NCI-H510A (cell line): ENCODE measurements around the gene SLC35G1.

Experiments
- DNase-seq: peaks from one replicate; lab custom pipeline; 2025; lab: John Stamatoyannopoulos, UW

Gene SLC35G1, protein sequence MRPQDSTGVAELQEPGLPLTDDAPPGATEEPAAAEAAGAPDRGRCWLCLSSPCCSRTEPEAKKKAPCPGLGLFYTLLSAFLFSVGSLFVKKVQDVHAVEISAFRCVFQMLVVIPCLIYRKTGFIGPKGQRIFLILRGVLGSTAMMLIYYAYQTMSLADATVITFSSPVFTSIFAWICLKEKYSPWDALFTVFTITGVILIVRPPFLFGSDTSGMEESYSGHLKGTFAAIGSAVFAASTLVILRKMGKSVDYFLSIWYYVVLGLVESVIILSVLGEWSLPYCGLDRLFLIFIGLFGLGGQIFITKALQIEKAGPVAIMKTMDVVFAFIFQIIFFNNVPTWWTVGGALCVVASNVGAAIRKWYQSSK

DNA sequence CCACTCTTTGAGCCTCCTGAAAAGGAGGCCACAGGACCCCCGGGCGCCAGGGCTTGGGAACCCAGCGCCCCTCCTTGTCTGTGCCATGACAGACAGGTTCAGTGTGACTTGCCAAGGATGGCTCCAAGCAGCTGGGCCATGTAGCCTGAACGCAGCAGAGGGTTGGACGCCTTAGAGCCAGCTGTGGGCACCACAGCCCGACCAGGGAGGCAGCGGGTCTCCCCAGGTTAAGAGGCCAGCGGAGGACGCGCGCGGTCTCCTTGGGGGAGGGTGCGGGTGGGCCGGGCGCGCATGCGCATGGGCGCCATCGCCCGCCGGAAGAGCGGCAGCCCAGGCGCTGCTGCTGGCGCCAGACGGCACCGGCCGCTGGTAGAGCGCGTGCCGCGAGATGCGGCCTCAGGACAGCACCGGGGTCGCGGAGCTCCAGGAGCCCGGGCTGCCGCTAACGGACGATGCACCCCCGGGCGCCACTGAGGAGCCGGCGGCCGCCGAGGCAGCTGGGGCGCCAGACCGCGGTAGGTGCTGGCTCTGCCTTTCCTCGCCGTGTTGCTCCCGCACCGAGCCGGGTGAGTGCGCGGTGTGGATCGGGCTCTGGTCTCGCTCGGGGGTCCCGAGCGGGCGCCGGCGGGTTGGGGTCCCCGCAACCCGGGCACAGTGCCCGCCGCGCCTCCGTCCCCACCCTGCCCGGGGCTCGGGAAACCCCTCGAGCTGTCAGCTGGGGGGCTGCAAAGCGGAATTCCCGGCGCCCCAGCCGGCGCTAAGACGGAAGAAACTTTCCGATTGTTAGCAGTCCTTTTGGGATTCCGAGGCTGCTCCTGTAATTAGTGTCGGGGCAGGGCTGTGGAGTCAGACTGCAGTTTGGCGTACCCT lies at the start of gene SLC35G1:
TSS of gene SLC35G1 (plus strand) at position 333 of the 870 bp plus-strand sequence. CDS start at position 389, 56 bp downstream.
- peak; percentile 40 for DNase-seq

DNA sequence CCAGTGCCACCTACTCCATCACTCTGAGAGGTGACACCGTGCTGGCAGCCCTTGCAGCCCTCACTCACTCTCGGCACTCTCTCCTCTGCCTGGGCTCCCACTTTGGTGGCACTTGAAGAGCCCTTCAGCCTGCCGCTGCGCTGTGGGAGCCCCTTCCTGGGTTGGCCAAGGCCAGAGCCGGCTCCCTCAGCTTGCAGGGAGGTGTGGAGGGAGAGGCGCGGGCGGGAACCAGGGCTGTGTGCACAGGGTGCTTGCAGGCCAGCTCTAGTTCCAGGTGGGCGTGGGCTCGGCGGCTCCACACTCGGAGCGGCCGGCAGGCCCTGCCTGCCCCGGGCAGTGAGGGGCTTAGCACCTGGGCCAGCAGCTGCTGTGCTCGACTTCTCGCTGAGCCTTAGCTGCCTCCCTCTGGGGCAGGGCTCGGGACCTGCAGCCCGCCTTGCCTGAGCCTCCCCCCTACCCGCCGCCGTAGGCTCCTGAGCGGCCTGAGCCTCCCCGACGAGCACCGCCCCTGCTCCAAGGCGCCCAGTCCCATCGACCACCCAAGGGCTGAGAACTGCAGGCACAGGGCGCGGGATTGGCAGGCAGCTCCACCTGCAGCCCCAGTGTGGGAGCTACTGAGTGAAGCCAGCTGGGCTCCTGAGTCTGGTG lies 48.7 kb upstream of the SLC35G1 start:
- DNase-seq = peak; percentile 20

DNA sequence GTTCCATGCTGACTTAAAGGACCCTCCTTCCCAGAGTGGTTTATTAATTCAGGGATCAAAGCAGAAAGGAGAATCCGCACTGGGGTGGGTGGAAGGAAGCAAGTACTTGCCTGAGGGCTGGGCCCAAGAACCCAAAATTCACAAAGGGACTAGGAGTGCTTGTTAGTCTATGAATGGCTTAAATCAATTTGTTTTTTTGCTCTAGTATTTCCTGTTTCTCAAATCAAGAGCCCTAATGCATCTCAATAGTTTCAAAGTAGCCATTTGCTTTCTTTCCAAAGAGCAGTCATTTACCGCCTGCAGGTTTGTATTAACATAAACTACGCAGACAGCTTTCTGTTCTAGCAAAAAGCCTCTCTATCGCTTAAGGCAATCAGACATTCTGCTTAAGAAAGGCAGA lies 44.2 kb upstream of the SLC35G1 start:
- DNase-seq = no peak

DNA sequence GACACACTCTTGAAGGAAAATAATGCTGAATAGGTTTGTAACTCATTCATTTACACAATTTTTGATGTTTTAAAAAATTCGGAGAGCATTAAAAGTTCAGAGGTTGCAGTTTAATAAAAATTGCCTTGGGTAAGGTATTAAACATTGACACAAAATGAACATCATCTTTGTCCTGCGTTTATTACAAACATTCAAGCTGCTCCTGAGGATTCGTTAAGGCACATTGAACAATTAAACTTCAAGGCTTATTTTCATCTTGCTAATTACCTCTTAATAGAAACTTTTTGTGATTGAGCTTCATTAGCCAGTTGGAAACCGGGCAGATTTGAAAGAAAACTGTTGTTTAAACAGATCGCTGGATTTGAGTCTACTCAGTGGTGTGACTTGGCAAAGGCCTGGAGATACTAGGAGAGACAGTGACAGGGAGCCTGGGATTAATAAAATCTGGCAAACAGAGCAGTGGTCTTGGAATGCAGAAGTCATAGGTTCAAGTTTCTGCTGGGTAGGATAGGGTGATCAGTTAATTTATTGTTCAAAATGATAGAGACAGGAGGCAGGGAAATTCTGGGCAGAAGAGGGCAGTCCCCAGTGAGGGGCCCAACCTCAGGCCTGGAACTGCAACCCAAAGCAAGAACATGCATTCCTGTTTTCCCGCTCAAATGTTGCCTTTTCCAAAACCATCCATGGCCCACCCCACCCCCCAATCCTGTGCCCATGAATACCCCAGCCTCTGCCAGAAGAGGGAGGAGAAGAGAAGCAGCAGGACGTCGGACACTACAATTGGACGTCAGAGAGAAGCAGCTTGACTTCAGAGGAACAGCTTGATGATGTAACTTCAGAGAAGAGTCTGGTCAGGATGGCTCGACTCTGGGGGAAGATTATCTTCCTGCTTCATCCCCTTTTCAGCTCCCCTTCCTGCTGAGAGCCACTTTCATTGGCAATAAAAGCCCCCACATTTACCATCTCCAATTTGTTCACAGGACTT lies 43.5 kb upstream of the SLC35G1 start:
- no peak for DNase-seq

DNA sequence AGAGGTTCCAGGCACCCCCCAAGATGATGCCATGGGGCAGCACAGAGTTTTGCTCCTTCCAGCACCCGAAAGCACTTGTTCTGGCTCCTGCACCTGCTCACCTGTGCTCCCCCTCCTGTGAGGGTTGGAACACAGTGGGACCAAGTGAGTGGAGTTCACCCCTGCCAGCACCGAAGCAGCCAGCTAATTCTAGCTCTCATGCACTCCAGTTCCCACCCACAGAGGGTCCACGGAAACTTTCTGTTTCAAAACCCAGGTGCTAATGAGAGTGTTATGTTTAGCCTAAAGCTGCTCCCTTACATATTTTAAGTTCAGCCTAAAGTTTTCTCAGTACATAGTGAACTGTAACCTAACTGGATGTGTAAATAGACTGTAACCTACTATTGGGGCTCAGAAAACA lies 42.6 kb upstream of the SLC35G1 start:
- no peak for DNase-seq

DNA sequence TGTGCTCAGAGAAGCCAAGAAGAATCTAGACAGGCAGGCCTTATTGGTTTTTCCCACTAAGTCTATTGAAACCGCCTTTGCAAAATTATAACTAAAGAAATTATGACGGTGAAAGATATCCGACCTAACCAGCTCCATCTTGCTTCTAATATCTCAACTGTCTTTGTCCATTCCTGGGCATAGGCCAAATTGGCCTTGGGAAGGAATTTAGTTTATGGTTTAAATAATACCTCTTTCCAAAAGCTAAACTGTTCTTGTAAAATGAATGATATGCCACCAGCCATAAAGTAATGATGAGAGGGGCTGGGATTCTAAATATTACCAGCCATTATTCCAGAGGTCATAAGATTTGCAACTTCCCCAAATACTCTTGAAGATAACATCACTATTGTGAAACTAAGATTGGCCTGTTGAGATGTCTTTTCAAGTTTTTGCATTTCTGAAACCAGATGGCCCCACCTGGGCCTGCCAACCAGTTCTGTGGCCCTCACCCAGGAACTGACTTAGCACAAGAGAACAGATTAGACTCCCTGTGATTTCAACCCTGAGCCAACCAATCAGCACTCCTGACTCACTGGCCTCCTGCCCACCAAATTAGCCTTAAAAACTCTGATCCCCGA lies 41.2 kb upstream of the SLC35G1 start:
- DNase-seq = no peak

DNA sequence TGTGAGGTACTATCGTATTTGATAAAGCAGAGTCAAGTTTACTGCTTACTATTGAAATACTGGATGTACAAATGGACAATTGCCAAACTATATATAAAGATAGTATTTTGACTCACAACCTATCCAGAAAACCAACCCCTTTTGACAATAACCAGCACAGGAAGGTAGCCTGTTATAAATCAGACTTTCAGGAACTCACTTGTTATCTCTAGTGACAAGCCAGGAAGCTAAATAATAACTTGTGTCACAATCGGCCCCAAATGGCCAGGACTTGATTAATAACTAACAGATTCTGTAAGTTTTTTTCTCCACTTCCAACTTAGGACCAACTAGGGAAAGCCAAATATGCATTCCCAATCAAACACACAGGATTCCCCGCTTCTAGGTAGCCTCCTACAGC lies 38.8 kb upstream of the SLC35G1 start:
- no peak for DNase-seq

DNA sequence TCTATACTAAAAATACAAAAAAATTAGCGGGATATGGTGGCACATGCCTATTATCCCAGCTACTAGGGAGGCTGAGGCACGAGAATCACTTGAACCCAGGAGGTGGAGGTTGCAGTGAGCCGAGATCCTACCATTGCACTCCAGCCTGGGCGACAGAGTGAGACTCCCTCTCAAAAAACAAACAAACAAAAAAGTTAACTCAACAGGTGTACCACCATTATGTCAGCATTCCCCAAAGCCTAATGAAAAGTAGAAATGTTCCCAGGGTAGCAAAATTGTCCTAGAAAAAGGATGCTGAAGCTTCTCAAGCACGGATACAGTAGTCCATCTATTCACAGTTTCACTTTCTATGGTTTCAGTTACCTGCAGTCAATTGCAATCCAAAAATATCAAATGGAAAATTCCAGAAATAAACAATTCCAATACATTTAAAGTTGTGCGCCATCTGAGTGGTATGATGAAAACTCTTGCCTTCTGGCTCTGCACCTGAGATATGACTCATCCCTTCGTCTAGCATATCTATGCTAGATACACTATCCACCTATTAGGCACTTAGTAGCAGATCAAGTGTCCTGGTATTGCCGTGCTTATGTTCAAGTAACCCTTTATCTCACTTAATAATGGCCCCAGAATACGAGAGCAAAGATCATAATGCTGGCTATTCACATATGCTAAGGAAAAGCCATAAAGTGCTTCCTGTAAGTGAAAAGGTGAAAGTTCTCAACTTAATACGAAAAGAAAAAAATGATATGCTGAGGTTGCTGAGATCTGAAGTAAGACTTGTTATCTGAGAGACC lies 37.2 kb upstream of the SLC35G1 start:
- DNase-seq = no peak

DNA sequence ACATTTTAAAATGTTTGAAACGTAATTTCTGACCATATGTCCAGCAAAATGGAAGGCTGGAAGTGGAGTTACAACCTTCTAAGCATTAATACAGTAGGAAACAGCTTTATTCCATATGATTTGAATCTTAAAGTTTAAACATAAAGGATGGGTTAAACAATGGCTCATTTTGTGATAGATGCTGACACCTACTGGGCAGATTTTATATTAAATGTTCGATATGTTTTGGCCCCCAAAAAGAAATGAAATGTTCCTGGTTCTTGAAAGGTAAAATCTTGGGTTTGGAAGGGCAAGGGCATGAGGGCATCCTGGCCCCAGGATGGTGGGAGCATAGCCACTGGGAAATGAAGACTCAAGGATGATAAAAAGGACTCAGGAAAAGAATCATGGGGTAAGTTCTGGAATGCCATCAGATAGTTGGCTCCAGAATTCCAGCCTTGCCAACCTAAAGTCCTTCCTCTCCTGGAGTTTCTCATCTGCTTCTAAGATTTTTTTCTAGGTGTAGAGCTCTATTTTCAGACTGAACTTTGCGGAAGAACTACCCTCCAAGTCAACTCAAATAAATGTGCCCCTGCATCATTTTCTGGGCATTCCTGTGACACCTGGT lies 34.6 kb upstream of the SLC35G1 start:
- no peak for DNase-seq

DNA sequence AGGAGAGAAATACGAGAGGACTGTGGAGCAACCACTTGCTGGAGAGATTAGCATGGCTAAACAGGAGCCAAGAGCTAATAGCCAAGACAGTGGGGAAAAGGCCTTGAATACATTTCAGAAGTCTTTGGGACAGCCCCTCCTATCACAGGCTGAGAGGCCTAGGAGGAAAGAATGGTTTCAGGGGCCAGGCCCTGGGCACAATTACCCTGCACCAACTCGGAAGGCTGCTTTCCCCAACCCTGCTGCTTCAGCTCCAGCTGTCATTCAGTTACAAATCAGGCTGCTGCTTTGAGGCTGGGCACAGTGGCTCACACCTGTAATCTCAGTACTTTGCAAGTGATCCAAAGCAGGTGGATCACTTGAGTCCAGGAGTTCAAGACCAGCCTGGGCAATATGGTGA lies 32.0 kb upstream of the SLC35G1 start:
- DNase-seq = no peak

DNA sequence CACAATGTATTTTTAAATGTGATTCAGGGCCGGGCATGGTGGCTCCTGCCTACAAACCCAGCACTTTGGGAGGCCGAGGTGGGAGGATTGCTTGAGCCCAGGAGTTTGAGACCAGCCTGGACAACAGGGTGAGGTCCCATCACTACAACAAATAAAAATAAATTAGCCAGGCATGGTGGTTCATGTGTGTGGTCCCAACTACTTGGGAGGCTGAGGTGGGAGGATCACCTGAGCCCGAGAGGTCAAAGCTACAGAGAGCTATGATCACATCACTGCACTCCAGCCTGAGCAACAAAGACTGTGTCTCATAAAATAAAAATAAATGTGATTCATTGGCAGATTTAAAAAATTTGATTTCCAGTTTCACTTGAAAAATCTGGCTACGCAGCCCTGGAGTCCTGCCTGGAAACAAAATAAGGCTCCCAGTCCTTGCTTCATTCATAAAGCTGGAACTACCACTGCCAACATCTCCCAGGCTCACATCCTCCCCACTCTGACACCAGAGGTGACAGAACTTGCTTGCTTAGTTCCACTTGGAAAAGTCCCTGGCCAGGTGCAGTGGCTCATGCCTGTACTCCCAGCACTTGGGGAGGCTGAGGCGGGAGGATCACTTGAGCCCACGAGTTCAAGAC lies 27.9 kb upstream of the SLC35G1 start:
- no peak for DNase-seq

DNA sequence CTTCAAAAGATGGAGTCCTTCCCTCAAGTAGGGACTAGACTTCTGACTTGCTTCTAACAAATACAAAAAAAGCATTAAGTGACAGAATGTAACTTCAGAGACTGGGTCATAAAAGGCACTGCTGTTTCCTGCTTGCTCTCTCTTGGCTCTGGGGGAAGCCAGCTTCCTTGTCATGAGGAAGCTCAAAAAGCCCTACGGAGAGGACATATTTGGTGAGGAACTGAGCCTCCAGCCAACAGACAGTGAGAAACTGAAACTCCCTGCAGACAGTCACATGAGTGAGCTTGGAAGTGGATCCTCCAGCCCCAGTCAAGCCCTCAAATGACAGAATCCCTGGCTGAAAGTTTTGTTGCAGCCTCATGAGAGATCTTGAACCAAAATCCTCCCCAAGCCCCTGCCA lies 26.3 kb upstream of the SLC35G1 start:
- DNase-seq = no peak

DNA sequence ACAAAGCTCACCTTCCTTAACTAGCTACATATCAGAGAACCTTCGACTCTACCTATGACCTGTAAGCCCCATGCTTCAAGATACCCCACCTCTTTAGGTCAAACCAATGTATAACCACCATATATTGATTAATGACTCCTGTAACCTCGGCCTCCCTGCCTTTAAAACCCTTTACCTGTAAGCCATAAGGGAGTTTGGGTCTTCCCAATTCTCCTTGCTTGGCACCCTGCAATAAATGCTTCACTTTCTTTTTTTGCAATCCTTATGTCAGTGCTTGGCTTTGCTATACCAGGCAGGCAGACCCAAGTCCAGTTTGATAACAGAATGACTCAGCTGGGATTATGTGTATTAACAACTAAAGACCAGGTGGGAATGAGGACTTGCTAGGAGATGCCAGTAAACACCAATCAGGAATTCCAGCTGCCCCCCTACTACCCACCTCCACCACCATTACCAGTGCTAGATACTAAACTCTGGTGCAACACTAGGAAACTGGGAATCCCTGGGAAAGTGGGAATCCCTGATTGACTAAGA lies 22.0 kb upstream of the SLC35G1 start:
- no peak for DNase-seq

DNA sequence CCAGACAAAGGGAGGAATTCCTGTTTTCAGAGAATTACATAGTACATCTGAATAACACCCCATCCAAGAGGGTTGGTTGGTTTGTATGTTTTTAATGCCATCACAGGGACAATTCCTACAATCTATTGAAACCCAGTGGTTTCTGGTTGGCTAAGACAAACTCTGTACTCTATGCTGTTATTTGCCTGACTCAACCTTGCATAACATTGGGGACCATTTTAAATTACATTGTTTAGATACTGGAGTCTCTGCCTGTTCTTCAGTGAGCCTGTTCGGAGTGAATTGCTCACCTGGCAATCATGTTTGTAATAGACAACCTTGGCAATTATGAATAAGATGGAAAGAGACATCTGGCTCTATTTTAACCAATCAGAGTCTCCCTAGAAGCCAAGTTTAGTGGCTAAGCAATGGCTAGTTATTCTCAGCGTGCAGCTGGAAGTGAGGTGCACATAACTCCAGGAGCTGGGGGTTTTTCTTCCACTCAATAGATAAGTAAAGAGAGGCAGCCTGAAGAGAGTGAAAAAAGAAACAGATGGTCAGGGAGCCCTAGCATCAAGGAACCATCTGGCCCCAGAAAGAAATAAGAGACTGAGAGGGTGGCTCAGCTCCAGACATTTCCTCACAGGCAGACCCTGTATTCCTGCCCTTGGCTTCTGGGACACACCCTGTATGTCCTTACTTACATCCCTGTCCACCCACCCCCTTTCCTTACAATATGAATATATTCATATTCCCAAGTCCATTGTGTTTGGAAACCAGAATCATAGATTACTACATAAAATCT lies 21.2 kb upstream of the SLC35G1 start:
- DNase-seq = no peak

DNA sequence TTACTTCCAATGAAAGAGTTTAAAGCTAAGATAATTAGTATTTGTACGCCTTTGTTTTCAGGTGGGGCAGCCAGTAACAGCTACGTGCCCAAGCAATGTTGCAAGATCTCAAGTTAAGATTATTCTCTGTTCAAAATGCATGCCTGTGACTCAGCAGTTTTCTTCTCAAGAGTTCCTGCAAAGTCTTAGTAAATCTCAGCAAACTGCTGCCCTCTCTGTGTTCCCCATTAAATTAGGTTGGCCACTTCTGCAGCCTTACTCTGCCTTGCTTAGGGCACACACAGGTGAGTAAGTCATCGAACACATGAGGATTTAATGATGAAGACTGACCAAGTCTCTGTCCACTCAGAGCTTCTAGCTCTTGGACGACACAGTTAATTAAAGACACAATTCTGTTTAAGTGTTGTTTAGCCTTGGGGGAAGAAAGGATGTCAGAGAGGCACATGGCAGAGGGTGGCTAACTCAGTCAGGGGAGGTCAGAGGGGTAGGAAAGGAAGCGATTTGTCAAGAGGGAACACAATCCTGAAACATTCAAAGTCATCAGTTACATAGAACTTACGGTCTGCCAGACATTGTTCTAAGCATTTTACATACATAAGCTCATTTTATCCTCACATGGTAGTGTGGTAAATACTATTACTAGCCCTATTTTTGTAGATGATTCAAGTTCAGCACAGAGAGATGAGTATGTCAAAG lies 20.2 kb upstream of the SLC35G1 start:
- DNase-seq = no peak

DNA sequence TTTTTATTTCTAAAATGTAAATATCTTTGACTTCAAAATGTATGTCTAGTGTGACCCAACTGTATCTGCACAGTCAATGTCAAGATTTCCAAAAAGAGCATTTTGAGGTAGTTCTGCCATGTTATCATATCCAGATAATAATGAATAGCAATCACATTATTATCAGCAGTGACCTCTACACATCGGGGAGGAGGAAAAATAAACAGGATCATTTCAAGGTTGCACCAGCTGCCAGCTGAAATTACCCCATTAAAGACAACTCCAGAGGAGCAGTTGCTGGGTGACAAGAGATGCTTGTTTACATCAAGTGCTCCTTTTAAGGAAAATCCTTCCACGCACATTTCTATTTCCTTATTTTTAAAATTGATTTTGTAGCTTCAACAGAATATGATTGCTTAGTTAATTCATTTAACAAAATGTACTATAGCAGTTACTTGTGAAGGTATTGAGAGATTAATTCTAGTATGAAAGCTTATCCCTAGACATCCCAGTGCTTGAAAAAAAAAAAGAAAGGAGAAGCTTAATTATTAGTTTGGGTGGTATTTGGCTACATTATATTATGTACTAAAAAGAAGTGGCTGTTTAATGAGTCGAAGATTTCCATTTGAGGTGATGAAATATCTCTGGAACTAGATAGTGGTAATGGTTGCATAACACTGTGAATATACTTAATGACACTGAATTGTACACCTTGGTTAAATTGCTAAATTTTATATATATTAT lies 19.3 kb upstream of the SLC35G1 start:
- DNase-seq = peak; percentile 18

DNA sequence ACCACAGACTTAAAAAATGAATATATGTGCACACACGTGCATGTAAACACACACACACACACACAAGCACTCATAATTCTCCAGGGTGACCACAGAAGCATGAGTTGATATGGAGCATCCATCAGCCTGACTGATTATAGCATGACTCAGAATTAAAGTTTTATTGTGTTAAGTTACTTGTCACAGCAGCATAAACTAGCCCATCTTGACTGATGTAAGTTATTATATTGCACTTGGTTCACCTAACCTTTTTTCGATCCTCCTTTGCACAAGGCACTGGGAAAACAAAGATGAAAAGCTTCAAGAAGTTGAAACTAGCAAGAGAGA lies 18.8 kb upstream of the SLC35G1 start:
- no peak for DNase-seq
